Left lung (tissue), 10 donors: ENCODE measurements around the gene MKLN1. TPM values are rescaled to one million over a fixed set of nuclear protein-coding genes. Genes with fewer than 3 reads are reported as not detected.

Source experiments
- ATAC-seq: fragments of 200-7000 bp; cut with Tn5 transposase; one replicate; pipeline ENCODE4 v1.9.1; 2020; ENCODE audit warnings: moderate library complexity
- DNase-seq, 4 donors: peaks; one replicate each; pipeline ENCODE4 v3.0.0-alpha.2; 2013 to 2020
- H3K27ac ChIP-seq, 2 donors: fragments of 200-600 bp; sonication (generic) in 1 of 2; one replicate each; pipeline versions ENCODE4 v1.5.0 to v1.8.0; 2020 to 2021
- H3K27me3 ChIP-seq, 2 donors: fragments of 200-600 bp; sonication (generic) in 1 of 2; one replicate each; pipeline versions ENCODE4 v1.5.0 to v1.8.0; 2020 to 2021
- H3K36me3 ChIP-seq, 2 donors: fragments of 200-600 bp; sonication (generic) in 1 of 2; one replicate each; pipeline versions ENCODE4 v1.5.0 to v1.8.0; 2020 to 2021
- H3K4me1 ChIP-seq, 2 donors: fragments of 200-600 bp; one replicate each; pipeline ENCODE4 v1.8.0; 2021
- H3K4me3 ChIP-seq, 2 donors: fragments of 200-600 bp; sonication (generic) in 1 of 2; one replicate each; pipeline versions ENCODE4 v1.5.0 to v1.8.0; 2020 to 2021; ENCODE audit warnings: mild to moderate bottlenecking in 1 of 2
- H3K9me3 ChIP-seq, 2 donors: fragments of 200-600 bp; sonication (generic) in 1 of 2; one replicate each; pipeline versions ENCODE4 v1.5.0 to v1.8.0; 2020 to 2021
- CTCF ChIP-seq, 2 donors: fragments of 200-600 bp; sonication (generic) in 1 of 2; IDR thresholded peaks; one replicate each; pipeline versions ENCODE4 v1.5.0 to v1.8.0; 2021; ENCODE audit warnings: antibody characterized with exemption in 2 of 2
- intact Hi-C, 2 donors: fragments of 100-400 bp; cut with DNase I; formaldehyde crosslinking; loops; one replicate each; pipeline versions ENCODE4 v1.11.2 to v1.14.2; 2022
- polyA plus RNA-seq, 6 donors: library from polyadenylated mRNA; unstranded; fragments of 120-200 nt; gene quantifications; one replicate each; pipeline ENCODE4 v1.2.1, GENCODE V29; 2013; ENCODE audit not compliant: insufficient read length in 6 of 6
- total RNA-seq, 2 donors: library from RNA; stranded (reverse); fragmentation: NEBNext Ultra II Directional; extraction: Animal tissue kit (Norgen Biotek cat#: 25700); gene quantifications; one replicate each; pipeline ENCODE4 v1.2.1, GENCODE V29; 2021
- donor health status: DM: no; HTN: yes; CAD: no.
- donor health status: DM: no; HTN: no; CAD: no.

MKLN1 gene
- total and polyA plus RNA-seq, 8 donors = 38.7 to 49.0 (median 44.5) TPM

- Histone ChIP-seq H3K27ac (peak overlapping the region in 1 of 2 donors; percentile 13), H3K9me3 (no peaks in the 10 kb centered on the region), H3K4me1 (peaks cover 0 to 5% of the 10 kb centered on the region in 2 donors), H3K4me3 (no peak overlapping the region), H3K36me3 (peaks cover 0 to 8% of the 10 kb centered on the region in 2 donors), H3K27me3 (no peaks in the 10 kb centered on the region)
- ATAC-seq = peak; percentile 89
- intact Hi-C loops = no loop called here
- no peak for TF ChIP-seq CTCF (IDR thresholded peaks at IDR 0.05)
- no peak for DNase-seq
Observed at GRCh38 chr7:131480384-131481315, 153.0 kb downstream of the MKLN1 start.

- intact Hi-C loops = no loop called here
- peaks cover 0 to 5% of the 10 kb centered on the region in 2 donors for H3K4me1 ChIP-seq
- no peak for TF ChIP-seq CTCF (IDR thresholded peaks at IDR 0.05)
- no peaks in the 10 kb centered on the region for H3K9me3 ChIP-seq
- H3K27me3 ChIP-seq = no peaks in the 10 kb centered on the region
- H3K4me3 ChIP-seq = no peak overlapping the region
- DNase-seq = no peak
- H3K36me3 ChIP-seq = peaks cover 0 to 13% of the 10 kb centered on the region in 2 donors
- H3K27ac ChIP-seq = no peak overlapping the region
- ATAC-seq = no peak
Observed at GRCh38 chr7:131482800-131483199, 155.1 kb downstream of the MKLN1 start.

GRCh38 chr7:131483586-131483985, 155.9 kb downstream of the MKLN1 start:
- Histone ChIP-seq H3K27me3 (no peaks in the 10 kb centered on the region), H3K9me3 (no peaks in the 10 kb centered on the region), H3K36me3 (peaks cover 0 to 11% of the 10 kb centered on the region in 2 donors), H3K27ac (no peak overlapping the region), H3K4me3 (no peak overlapping the region), H3K4me1 (peaks cover 0 to 5% of the 10 kb centered on the region in 2 donors)
- intact Hi-C loops = no loop called here
- no peak for TF ChIP-seq CTCF (IDR thresholded peaks at IDR 0.05)
- ATAC-seq (no peak), DNase-seq (no peak)

- no peak overlapping the region for H3K4me3 ChIP-seq
- no peak for TF ChIP-seq CTCF (IDR thresholded peaks at IDR 0.05)
- peaks cover 0 to 6% of the 10 kb centered on the region in 2 donors for H3K36me3 ChIP-seq
- DNase-seq (no peak), ATAC-seq (no peak)
- H3K27ac ChIP-seq = no peak overlapping the region
- intact Hi-C loops = no loop called here
- no peaks in the 10 kb centered on the region for H3K27me3 ChIP-seq
- no peaks in the 10 kb centered on the region for H3K9me3 ChIP-seq
- H3K4me1 ChIP-seq = no peaks in the 10 kb centered on the region
Observed at GRCh38 chr7:131486346-131486745, 158.7 kb downstream of the MKLN1 start.

- no peak overlapping the region for H3K27ac ChIP-seq
- no peak overlapping the region for H3K4me3 ChIP-seq
- no peaks in the 10 kb centered on the region for H3K27me3 ChIP-seq
- H3K4me1 ChIP-seq = no peaks in the 10 kb centered on the region
- no peak for TF ChIP-seq CTCF (IDR thresholded peaks at IDR 0.05)
- no peak for ATAC-seq
- intact Hi-C loops = no loop called here
- DNase-seq = no peak
- peaks cover 0 to 6% of the 10 kb centered on the region in 2 donors for H3K36me3 ChIP-seq
- H3K9me3 ChIP-seq = no peaks in the 10 kb centered on the region
Observed at GRCh38 chr7:131487217-131487616, 159.5 kb downstream of the MKLN1 start.
